H1 (cell line): ENCODE data around the gene BORCS8. TPM values are rescaled to one million over a fixed set of nuclear protein-coding genes. Genes with fewer than 3 reads are reported as not detected.

Source experiments
- NRF1 ChIP-seq: IDR thresholded peaks from 2 replicates; pipeline ENCODE4 v1.6.1; 2011; ENCODE audit warnings: mild to moderate bottlenecking, low read depth, low read length, improper control_type of control experiment
- polyA plus RNA-seq, 7 experiments: library from polyadenylated mRNA; depleted of rRNA in 3 of 7; stranded (reverse) in 5 of 7; unstranded in 2 of 7; fragments of >200 nt in 5 of 7; fragments of 200-250 nt in 2 of 7; gene quantifications; 1 replicate in 5 of 7; 2 replicates in 1 of 7; 4 replicates in 1 of 7; pipeline versions ENCODE4 v1.2.1 to v1.2.3, GENCODE V29; 2011 to 2013; ENCODE audit warnings: missing spikeins in 2 of 7, mixed read lengths in 2 of 7
- total RNA-seq: library from RNA; stranded (reverse); fragmentation: NEBNext Ultra II Directional; extraction: Animal tissue kit (Norgen Biotek cat#: 25700); gene quantifications from 2 replicates; pipeline ENCODE4 v1.2.1, GENCODE V29; 2021

The BORCS8 gene
- total and polyA plus RNA-seq, 2 of the 8 experiments (the other 6 are each of a cell fraction or from before 2014, with no cell fraction given), result 15.0 to 15.9 TPM

- no peak for TF ChIP-seq NRF1
Measured at GRCh38 chr19:19230999-19231398, 39.0 kb upstream of the BORCS8 start (continued).
